EL (cell line): ENCODE measurements around the gene PLPP2.

ENCODE experiments used
- DNase-seq: peaks from one replicate; pipeline ENCODE4 v3.0.0-alpha.2; 2016

PLPP2 gene

GRCh38 chr19:291006-291521 lies at the start of gene PLPP2:
Gene PLPP2 (minus strand): TSS chr19:291403. CDS start chr19:291336, 67 bp downstream.
- peak; percentile 11 for DNase-seq

GRCh38 chr19:340620-341385 lies 49.6 kb upstream of the PLPP2 start:
- no peak for DNase-seq

GRCh38 chr19:339262-339887 lies 48.2 kb upstream of the PLPP2 start:
- no peak for DNase-seq

GRCh38 chr19:338421-338820 lies 47.2 kb upstream of the PLPP2 start:
- DNase-seq = no peak

- no peak for DNase-seq
Measured at GRCh38 chr19:336067-336614, 44.9 kb upstream of the PLPP2 start.

- no peak for DNase-seq
Measured at GRCh38 chr19:335486-336066, 44.4 kb upstream of the PLPP2 start.

GRCh38 chr19:335072-335471 lies 43.9 kb upstream of the PLPP2 start:
- no peak for DNase-seq

GRCh38 chr19:334296-335071 lies 43.3 kb upstream of the PLPP2 start:
- peak; percentile 34 for DNase-seq

GRCh38 chr19:330503-330902 lies 39.3 kb upstream of the PLPP2 start:
- DNase-seq = no peak

- no peak for DNase-seq
Measured at GRCh38 chr19:329876-330275, 38.7 kb upstream of the PLPP2 start.

GRCh38 chr19:328025-328505 lies 36.9 kb upstream of the PLPP2 start:
- DNase-seq = no peak

GRCh38 chr19:327291-328024 lies 36.3 kb upstream of the PLPP2 start:
- no peak for DNase-seq

- DNase-seq = no peak
Measured at GRCh38 chr19:326871-327270, 35.7 kb upstream of the PLPP2 start.

GRCh38 chr19:325937-326565 lies 34.8 kb upstream of the PLPP2 start:
- DNase-seq = no peak

GRCh38 chr19:325173-325936 lies 34.2 kb upstream of the PLPP2 start:
- DNase-seq = no peak

GRCh38 chr19:324716-325115 lies 33.5 kb upstream of the PLPP2 start:
- no peak for DNase-seq

- no peak for DNase-seq
Measured at GRCh38 chr19:322616-323015, 31.4 kb upstream of the PLPP2 start.

GRCh38 chr19:318509-318774 lies 27.2 kb upstream of the PLPP2 start:
- no peak for DNase-seq

- no peak for DNase-seq
Measured at GRCh38 chr19:317710-318508, 26.7 kb upstream of the PLPP2 start.

GRCh38 chr19:315811-316210 lies 24.6 kb upstream of the PLPP2 start:
- no peak for DNase-seq
